ENCODE measurements around the gene DACT2. TPM values are rescaled to one million over a fixed set of nuclear protein-coding genes. Genes with fewer than 3 reads are reported as not detected.

DACT2 gene
- total RNA-seq, 1 experiment from 2014 or later = 4.9 TPM

GRCh38 chr6:168355716-168356522 is 36.3 kb upstream of the DACT2 start:
- Mint-ChIP-seq H3K27me3 (ENCODE audit: low read depth) (no peaks in the 10 kb centered on the region), H3K4me1 (no peaks in the 10 kb centered on the region), H3K27ac (no peak overlapping the region), H3K36me3 (peaks cover 3% of the 10 kb centered on the region; the same call in 1 of the 2 replicates), H3K4me3 (no peak overlapping the region), H3K9me3 (peaks cover 14% of the 10 kb centered on the region)
- POLR2A ChIA-PET = interaction anchor here (0.7 kb wide), 1 partner anchor 155 kb away, joined by 3 read pairs; no protein-coding TSS in a partner anchor
- ATAC-seq = peak; percentile 88
- CTCF ChIA-PET = interaction anchor here (0.6 to 2.4 kb wide), 10 partner anchors 24 to 225 kb away, joined by 3 to 20 read pairs (median 6); no protein-coding TSS in a partner anchor
- peak; percentile 71 for DNase-seq (ENCODE audit: low spot score)
- peak; percentile 41; the same call in 1 of the 2 replicates for TF ChIP-seq GABPB1 (CRISPR knock-in tag; IDR thresholded peaks at IDR 0.05)
- no peak for TF ChIP-seq IRF2 (CRISPR knock-in tag; IDR thresholded peaks at IDR 0.05; ENCODE audit: borderline replicate concordance, low read depth)
- peak; percentile 55 for TF ChIP-seq CTCF (IDR thresholded peaks at IDR 0.05)
- TF ChIP-seq USF2 (CRISPR knock-in tag; IDR thresholded peaks at IDR 0.05) = no peak
- TF ChIP-seq HMGA2 (CRISPR knock-in tag; IDR thresholded peaks at IDR 0.05) = no peak
- no peak for TF ChIP-seq ZNF671 (CRISPR knock-in tag; IDR thresholded peaks at IDR 0.05)

- TF ChIP-seq RORB (CRISPR knock-in tag; IDR thresholded peaks at IDR 0.05) (no peak), CREB1 (CRISPR knock-in tag; IDR thresholded peaks at IDR 0.05) (no peak)
- Mint-ChIP-seq H3K27ac (no peak overlapping the region), H3K27me3 (ENCODE audit: low read depth) (no peaks in the 10 kb centered on the region), H3K36me3 (no peaks in the 10 kb centered on the region), H3K4me1 (no peaks in the 10 kb centered on the region), H3K9me3 (peaks cover 10% of the 10 kb centered on the region; the same call in 1 of the 2 replicates), H3K4me3 (no peak overlapping the region)
- CTCF ChIA-PET = interaction anchor here (0.9 to 2.4 kb wide), 4 partner anchors 10 to 223 kb away, joined by 3 to 9 read pairs (median 6); no protein-coding TSS in a partner anchor
- ATAC-seq (no peak), DNase-seq (ENCODE audit: low spot score) (no peak)
- POLR2A ChIA-PET = no interaction called here
Measured at GRCh38 chr6:168354338-168354737, 34.8 kb upstream of the DACT2 start.

- Mint-ChIP-seq H3K36me3 (no peaks in the 10 kb centered on the region), H3K27ac (no peak overlapping the region), H3K9me3 (peaks cover 10% of the 10 kb centered on the region; the same call in 1 of the 2 replicates), H3K27me3 (ENCODE audit: low read depth) (no peaks in the 10 kb centered on the region; the same call in 1 of the 2 replicates), H3K4me1 (no peaks in the 10 kb centered on the region), H3K4me3 (no peak overlapping the region)
- TF ChIP-seq SMAD4 (CRISPR knock-in tag; IDR thresholded peaks at IDR 0.05) (no peak), ESRRA (CRISPR knock-in tag; IDR thresholded peaks at IDR 0.05; ENCODE audit: borderline replicate concordance) (no peak), RELA (CRISPR knock-in tag; IDR thresholded peaks at IDR 0.05; ENCODE audit: borderline replicate concordance) (no peak), ZSCAN18 (CRISPR knock-in tag; IDR thresholded peaks at IDR 0.05) (no peak), ATF3 (CRISPR knock-in tag; conservative IDR thresholded peaks at IDR 0.05) (no peak), ETV6 (CRISPR knock-in tag; IDR thresholded peaks at IDR 0.05) (no peak), ZNF416 (CRISPR knock-in tag; IDR thresholded peaks at IDR 0.05) (no peak), MXD4 (CRISPR knock-in tag; IDR thresholded peaks at IDR 0.05; ENCODE audit: borderline replicate concordance) (no peak), FOXJ3 (CRISPR knock-in tag; IDR thresholded peaks at IDR 0.05; ENCODE audit: borderline replicate concordance) (no peak), ZNF532 (CRISPR knock-in tag; IDR thresholded peaks at IDR 0.05; ENCODE audit: borderline replicate concordance) (no peak), CREM (CRISPR knock-in tag; IDR thresholded peaks at IDR 0.05) (no peak), TP53 (CRISPR knock-in tag; IDR thresholded peaks at IDR 0.05) (no peak), CBFB (CRISPR knock-in tag; IDR thresholded peaks at IDR 0.05; ENCODE audit: low read depth) (no peak), CDX4 (CRISPR knock-in tag; IDR thresholded peaks at IDR 0.05; ENCODE audit: borderline replicate concordance) (no peak), ZNF396 (CRISPR knock-in tag; IDR thresholded peaks at IDR 0.05; ENCODE audit: borderline replicate concordance) (no peak)
- ATAC-seq = no peak
- DNase-seq (ENCODE audit: low spot score) = no peak
- POLR2A ChIA-PET = no interaction called here
- CTCF ChIA-PET = no interaction called here
Measured at GRCh38 chr6:168353041-168353440, 33.5 kb upstream of the DACT2 start.
